ENCODE data around the gene SYTL5.

- TF ChIP-seq CTCF (conservative IDR thresholded peaks at IDR 0.05; ENCODE audit: low read length) (no peak), EZH2phosphoT487 (IDR thresholded peaks at IDR 0.05; ENCODE audit: borderline replicate concordance) (no peak)
Observed at GRCh38 chrX:38129366-38129765, 123.0 kb downstream of the SYTL5 start.

All from Loucy (cell line).